H1 (cell line): ENCODE results near the gene IRAG1. TPM values are rescaled to one million over a fixed set of nuclear protein-coding genes. Genes with fewer than 3 reads are reported as not detected.

ENCODE experiments used
- CHD7 ChIP-seq: fragments of 300-600 bp; sonication (generic); IDR thresholded peaks from 2 replicates; pipeline ENCODE4 v1.7.1; 2012; ENCODE audit warnings: low read length, moderate library complexity, mild to moderate bottlenecking, inconsistent platforms; ENCODE audit not compliant: insufficient replicate concordance
- SIN3A ChIP-seq, 2 experiments: IDR thresholded peaks in 1 of 2; conservative IDR thresholded peaks in 1 of 2; 2 replicates each; pipeline ENCODE4 v1.6.1; 2011 to 2012; ENCODE audit warnings: low read length in 2 of 2, improper control_type of control experiment in 1 of 2, low read depth in 1 of 2, mild to moderate bottlenecking in 1 of 2
- TEAD4 ChIP-seq: IDR thresholded peaks from 2 replicates; pipeline ENCODE4 v1.6.1; 2012; ENCODE audit warnings: low read depth, low read length, inconsistent platforms, mixed read lengths
- polyA plus RNA-seq, 7 experiments: library from polyadenylated mRNA; depleted of rRNA in 3 of 7; stranded (reverse) in 5 of 7; unstranded in 2 of 7; fragments of >200 nt in 5 of 7; fragments of 200-250 nt in 2 of 7; gene quantifications; 1 replicate in 5 of 7; 2 replicates in 1 of 7; 4 replicates in 1 of 7; pipeline versions ENCODE4 v1.2.1 to v1.2.3, GENCODE V29; 2011 to 2013; ENCODE audit warnings: missing spikeins in 2 of 7, mixed read lengths in 2 of 7
- total RNA-seq: library from RNA; stranded (reverse); fragmentation: NEBNext Ultra II Directional; extraction: Animal tissue kit (Norgen Biotek cat#: 25700); gene quantifications from 2 replicates; pipeline ENCODE4 v1.2.1, GENCODE V29; 2021

Gene IRAG1
- total and polyA plus RNA-seq, 2 of the 8 experiments (the other 6 are each of a cell fraction or from before 2014, with no cell fraction given), result 1.8 to 2.7 TPM

- no peak for TF ChIP-seq CHD7
- TF ChIP-seq TEAD4, result no peak
- TF ChIP-seq SIN3A (conservative IDR thresholded peaks at IDR 0.05 in 1 of 2, IDR thresholded peaks at IDR 0.05 in 1 of 2; ENCODE audit: low read depth in 1 of 2, low read length in 2 of 2), result no peak
These were observed 43.4 kb downstream of the IRAG1 start (continued) for GRCh38 chr11:10650166-10650565.
